IPS DF 6.9 (cell line): ENCODE data around the gene LYPD4.

Experiments
- DNase-seq: peaks from one replicate; pipeline ENCODE4 v3.0.0-alpha.2; 2013; ENCODE audit warnings: low read depth, low spot score
- H3K27ac ChIP-seq: one replicate; pipeline ENCODE4 v1.5.1; 2013; ENCODE audit warnings: low read length, control low read depth
- H3K27me3 ChIP-seq: 2 replicates; pipeline ENCODE4 v1.6.1; 2013; ENCODE audit warnings: mild to moderate bottlenecking, low read length; ENCODE audit not compliant: control insufficient read depth, insufficient read depth
- H3K36me3 ChIP-seq: 2 replicates; pipeline ENCODE4 v1.6.1; 2013; ENCODE audit warnings: low read length; ENCODE audit not compliant: control insufficient read depth, insufficient read depth
- H3K4me1 ChIP-seq: 2 replicates; pipeline ENCODE4 v1.6.1; 2013; ENCODE audit warnings: low read length; ENCODE audit not compliant: control insufficient read depth, insufficient read depth
- H3K4me3 ChIP-seq: 2 replicates; pipeline ENCODE4 v1.5.1; 2013; ENCODE audit warnings: mild to moderate bottlenecking, low read length
- H3K9me3 ChIP-seq: 2 replicates; pipeline ENCODE4 v1.6.1; 2013; ENCODE audit warnings: low read length, inconsistent platforms; ENCODE audit not compliant: control insufficient read depth, insufficient read depth
- WGBS: extraction: QIAGEN DNeasy Blood & Tissue Kit; methylation state at CpG from one replicate; pipeline ENCODE4 v1.1.7; 2013; ENCODE audit warnings: mixed read lengths, missing lambda C conversion rate; ENCODE audit not compliant: insufficient read length, insufficient coverage; 5-methylcytosine and 5-hydroxymethylcytosine counted together

Gene LYPD4

DNA sequence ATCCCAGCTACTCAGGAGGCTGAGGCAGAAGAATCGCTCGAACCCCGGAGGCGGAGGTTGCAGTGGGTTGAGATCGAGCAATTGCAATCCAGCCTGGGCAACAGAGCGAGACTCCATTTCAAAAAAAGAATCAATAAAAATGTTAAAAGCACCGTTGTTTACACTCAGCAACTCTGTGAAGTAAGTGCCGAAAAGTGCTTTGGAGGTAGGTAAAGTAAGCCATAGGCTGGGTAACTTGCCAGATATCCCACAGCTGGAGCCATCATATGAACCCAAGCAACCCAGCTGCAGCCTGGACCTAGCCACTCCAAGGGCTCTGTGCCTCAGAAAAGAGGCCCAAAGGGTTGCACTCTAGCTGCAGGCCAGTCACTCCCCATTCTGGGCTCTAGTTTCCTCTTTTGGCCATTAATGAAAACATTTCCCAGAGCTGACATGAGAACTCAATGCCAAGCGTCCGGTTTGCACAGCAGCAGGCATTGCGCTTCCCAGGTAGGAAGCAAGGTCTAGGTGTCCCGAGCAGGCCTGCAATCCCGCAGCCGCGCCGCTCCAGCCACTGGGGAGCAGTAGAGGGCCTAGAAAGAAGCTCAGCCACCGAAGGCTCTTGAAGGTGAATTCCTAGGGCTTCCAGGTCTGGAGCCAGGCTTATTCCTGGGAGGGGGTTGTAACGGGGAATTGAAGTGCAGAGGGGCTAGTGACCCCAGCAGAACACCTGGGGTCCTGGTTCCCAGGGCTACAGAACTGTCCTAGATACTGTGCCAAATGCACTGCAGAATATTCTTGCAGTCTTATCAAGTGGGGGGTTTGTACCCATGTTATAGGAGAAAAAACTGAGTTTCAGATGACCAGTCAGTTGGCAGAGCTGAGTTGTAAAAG is 28.5 kb upstream of the LYPD4 start:
- Histone ChIP-seq H3K36me3 (peaks cover 28% of the 10 kb centered on the region), H3K4me1 (no peaks in the 10 kb centered on the region), H3K9me3 (no peaks in the 10 kb centered on the region), H3K27me3 (no peaks in the 10 kb centered on the region), H3K27ac (no peak overlapping the region), H3K4me3 (no peak overlapping the region)
- DNase-seq: peak; percentile 63
- WGBS: no CpG with 5 or more reads among the region's 18 CpGs

- Histone ChIP-seq H3K27ac (no peak overlapping the region), H3K36me3 (peaks cover 33% of the 10 kb centered on the region), H3K4me3 (no peak overlapping the region), H3K27me3 (no peaks in the 10 kb centered on the region), H3K4me1 (no peaks in the 10 kb centered on the region), H3K9me3 (no peaks in the 10 kb centered on the region)
- no CpG with 5 or more reads among the region's 12 CpGs for whole genome bisulfite sequencing
- no peak for DNase-seq
These were observed 27.9 kb upstream of the LYPD4 start for GRCh38 chr19:41872384-41872774.

GRCh38 chr19:41871573-41872383 is 27.3 kb upstream of the LYPD4 start:
- H3K4me3 ChIP-seq: no peak overlapping the region
- H3K4me1 ChIP-seq: no peaks in the 10 kb centered on the region
- DNase-seq: no peak
- H3K27me3 ChIP-seq: no peaks in the 10 kb centered on the region
- no peak overlapping the region for H3K27ac ChIP-seq
- H3K36me3 ChIP-seq: peaks cover 33% of the 10 kb centered on the region
- WGBS: no CpG with 5 or more reads among the region's 16 CpGs
- no peaks in the 10 kb centered on the region for H3K9me3 ChIP-seq

- no peak overlapping the region for H3K27ac ChIP-seq
- no peak for DNase-seq
These were observed 26.0 kb upstream of the LYPD4 start for GRCh38 chr19:41870401-41870873.

DNA sequence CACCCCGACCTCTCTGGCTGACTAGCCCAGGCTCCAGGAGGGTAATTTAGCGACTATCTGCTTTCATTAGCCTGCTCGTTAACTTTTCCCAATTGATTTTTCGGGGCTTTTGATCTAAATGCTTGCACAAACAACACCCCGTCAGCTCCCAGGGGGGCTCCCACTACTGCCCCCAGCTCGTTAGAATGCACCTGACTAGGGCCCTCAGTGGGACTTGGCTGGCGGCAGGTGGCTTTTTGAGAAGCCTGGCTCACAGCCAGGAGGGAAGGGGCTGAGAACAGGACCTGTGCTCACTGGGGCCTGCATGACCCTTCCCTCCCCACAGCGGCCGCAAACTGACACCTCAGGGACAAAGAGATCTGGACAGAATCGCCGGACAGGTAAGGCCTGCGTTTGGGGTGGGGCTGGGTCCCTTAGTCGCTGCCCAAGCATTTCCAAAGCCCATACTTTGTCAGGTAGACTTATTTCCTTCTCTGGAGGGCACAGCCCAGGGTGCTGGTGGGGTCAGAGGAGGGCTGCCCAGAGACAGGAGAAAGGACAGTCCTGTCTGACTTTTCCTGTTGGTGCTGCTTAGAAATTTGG is 25.0 kb upstream of the LYPD4 start:
- no peaks in the 10 kb centered on the region for H3K4me1 ChIP-seq
- no CpG with 5 or more reads among the region's 13 CpGs for WGBS
- no peak overlapping the region for H3K27ac ChIP-seq
- H3K36me3 ChIP-seq: peaks cover 44% of the 10 kb centered on the region
- H3K27me3 ChIP-seq: no peaks in the 10 kb centered on the region
- no peaks in the 10 kb centered on the region for H3K9me3 ChIP-seq
- no peak for DNase-seq
- H3K4me3 ChIP-seq: no peak overlapping the region

More at GRCh38 chr19:41870401-41870873, 26.0 kb upstream of the LYPD4 start:
- WGBS: no CpG with 5 or more reads among the region's 3 CpGs
- H3K4me1 ChIP-seq: no peaks in the 10 kb centered on the region
- H3K9me3 ChIP-seq: no peaks in the 10 kb centered on the region
- no peaks in the 10 kb centered on the region for H3K27me3 ChIP-seq
- peaks cover 38% of the 10 kb centered on the region for H3K36me3 ChIP-seq
- H3K4me3 ChIP-seq: no peak overlapping the region

DNA sequence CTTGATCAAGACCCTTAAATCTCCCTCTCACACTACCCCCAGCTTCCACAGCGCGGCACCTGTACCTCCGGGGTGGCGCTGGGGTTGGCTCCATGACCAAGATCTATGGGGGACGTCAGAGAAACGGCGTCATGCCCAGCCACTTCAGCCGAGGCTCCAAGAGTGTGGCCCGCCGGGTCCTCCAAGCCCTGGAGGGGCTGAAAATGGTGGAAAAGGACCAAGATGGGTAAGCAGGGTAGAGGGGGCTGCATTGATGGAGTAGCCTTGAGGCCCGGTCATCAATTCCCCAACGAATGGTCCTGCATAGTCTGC is 24.5 kb upstream of the LYPD4 start:
- DNase-seq: no peak
- Histone ChIP-seq H3K4me3 (no peak overlapping the region), H3K9me3 (no peaks in the 10 kb centered on the region), H3K27me3 (no peaks in the 10 kb centered on the region), H3K4me1 (no peaks in the 10 kb centered on the region), H3K27ac (no peak overlapping the region), H3K36me3 (peaks cover 49% of the 10 kb centered on the region)
- no CpG with 5 or more reads among the region's 12 CpGs for WGBS

DNA sequence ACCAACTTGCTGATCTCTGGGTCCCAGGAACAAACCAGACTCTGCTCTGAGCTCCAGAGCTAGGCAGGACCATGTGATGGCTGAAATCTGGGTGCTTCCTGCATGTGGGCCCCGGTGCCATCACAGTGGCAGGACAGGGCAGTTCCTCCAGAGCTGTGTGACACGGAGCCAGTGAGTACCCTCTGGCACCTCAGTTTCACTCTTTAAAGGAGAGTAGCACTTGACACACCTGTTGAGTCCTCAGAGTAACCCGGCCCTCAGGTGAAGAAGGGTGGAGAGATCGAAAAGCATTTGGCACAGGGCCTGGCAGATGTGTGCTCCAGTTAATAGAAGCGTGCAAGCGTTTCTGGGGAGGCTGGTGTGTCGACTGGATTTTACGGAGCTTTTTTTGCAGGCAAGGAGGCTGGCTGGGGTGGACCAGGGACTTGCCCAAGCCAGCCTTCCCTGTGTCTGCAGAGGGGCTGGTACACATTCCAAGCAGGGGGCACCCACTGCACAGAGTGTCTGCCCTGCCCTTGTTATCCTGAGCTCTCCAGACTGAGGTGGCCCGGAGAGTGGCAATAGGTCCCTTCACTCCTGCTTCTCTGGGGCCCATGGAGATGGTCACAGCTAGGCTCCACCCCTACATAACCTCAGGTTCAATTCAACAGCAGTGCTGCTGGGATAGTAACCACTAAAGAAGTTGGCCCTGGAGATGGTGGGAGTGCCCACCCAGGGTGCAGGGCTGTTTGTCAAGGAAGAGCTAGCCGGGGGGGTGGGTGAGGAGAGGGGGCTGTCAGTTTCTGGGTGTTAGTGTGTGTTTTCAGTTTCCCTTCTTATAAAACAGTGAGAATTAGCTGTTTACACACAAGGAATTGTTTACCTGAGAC is 23.9 kb upstream of the LYPD4 start:
- Histone ChIP-seq H3K27ac (no peak overlapping the region), H3K27me3 (no peaks in the 10 kb centered on the region), H3K4me3 (no peak overlapping the region), H3K4me1 (no peaks in the 10 kb centered on the region), H3K36me3 (peaks cover 53% of the 10 kb centered on the region), H3K9me3 (no peaks in the 10 kb centered on the region)
- DNase-seq: no peak
- no CpG with 5 or more reads among the region's 10 CpGs for WGBS

GRCh38 chr19:41866284-41866683 is 21.8 kb upstream of the LYPD4 start:
- Histone ChIP-seq H3K4me1 (peaks cover 1% of the 10 kb centered on the region; the same call in 1 of the 2 replicates), H3K9me3 (no peaks in the 10 kb centered on the region), H3K36me3 (peaks cover 64% of the 10 kb centered on the region), H3K27me3 (no peaks in the 10 kb centered on the region), H3K4me3 (no peak overlapping the region), H3K27ac (no peak overlapping the region)
- no peak for DNase-seq
- no CpG with 5 or more reads among the region's 3 CpGs for WGBS

- H3K36me3 ChIP-seq: peaks cover 59% of the 10 kb centered on the region
- no CpG with 5 or more reads among the region's 5 CpGs for WGBS
- no peak overlapping the region for H3K27ac ChIP-seq
- no peak overlapping the region for H3K4me3 ChIP-seq
- peaks cover 2% of the 10 kb centered on the region; the same call in 1 of the 2 replicates for H3K4me1 ChIP-seq
- no peaks in the 10 kb centered on the region for H3K9me3 ChIP-seq
- no peak for DNase-seq
- H3K27me3 ChIP-seq: no peaks in the 10 kb centered on the region
These were observed 19.9 kb upstream of the LYPD4 start for GRCh38 chr19:41864374-41864773.
